HUES64 (cell line): Measurements from ENCODE around the gene HSD17B13.

Source experiments
- H3K27ac ChIP-seq: 2 replicates; pipeline ENCODE4 v1.7.0; 2013; ENCODE audit warnings: low read depth, low read length, inconsistent platforms
- H3K27me3 ChIP-seq: 2 replicates; pipeline ENCODE4 v1.6.1; 2013; ENCODE audit warnings: mild to moderate bottlenecking, low read length; ENCODE audit not compliant: insufficient read depth
- H3K36me3 ChIP-seq: 2 replicates; pipeline ENCODE4 v1.6.1; 2013; ENCODE audit warnings: mild to moderate bottlenecking, low read length; ENCODE audit not compliant: insufficient read depth
- H3K4me1 ChIP-seq: 2 replicates; pipeline ENCODE4 v1.6.1; 2013; ENCODE audit warnings: mild to moderate bottlenecking, low read length, moderate library complexity; ENCODE audit not compliant: insufficient read depth
- H3K4me3 ChIP-seq: 2 replicates; pipeline ENCODE4 v1.5.1; 2013; ENCODE audit warnings: mild to moderate bottlenecking, low read length, moderate library complexity
- H3K9ac ChIP-seq: 2 replicates; pipeline ENCODE4 v1.6.1; 2013; ENCODE audit warnings: mild to moderate bottlenecking, low read depth, low read length
- H3K9me3 ChIP-seq: 2 replicates; pipeline ENCODE4 v1.6.1; 2013; ENCODE audit warnings: low read depth, low read length; ENCODE audit not compliant: insufficient read depth
- WGBS: fragments of 150-250, 120-280 bp; methylation state at CpG from one replicate; pipeline ENCODE4 v1.1.7; 2013; ENCODE audit warnings: missing lambda C conversion rate; 5-methylcytosine and 5-hydroxymethylcytosine counted together

HSD17B13 gene

GRCh38 chr4:87266986-87267385 is 55.7 kb downstream of the HSD17B13 start:
- no peak overlapping the region for H3K9ac ChIP-seq
- peaks cover 7% of the 10 kb centered on the region; the same call in 1 of the 2 replicates for H3K4me1 ChIP-seq
- no peaks in the 10 kb centered on the region for H3K9me3 ChIP-seq
- WGBS = 83% methylated on average over 3 of the region's 3 CpGs
- H3K4me3 ChIP-seq = no peak overlapping the region
- no peak overlapping the region for H3K27ac ChIP-seq
- H3K27me3 ChIP-seq = no peaks in the 10 kb centered on the region
- H3K36me3 ChIP-seq = no peaks in the 10 kb centered on the region

- 95% methylated on average over 1 of the region's 1 CpG for WGBS
- H3K27ac ChIP-seq = no peak overlapping the region
Measured at GRCh38 chr4:87262886-87263285, 59.8 kb downstream of the HSD17B13 start.

GRCh38 chr4:87260477-87260876 is 62.2 kb downstream of the HSD17B13 start:
- 95% methylated on average over 2 of the region's 2 CpGs for WGBS
- no peaks in the 10 kb centered on the region for H3K36me3 ChIP-seq

More at GRCh38 chr4:87262886-87263285, 59.8 kb downstream of the HSD17B13 start:
- Histone ChIP-seq H3K36me3 (no peaks in the 10 kb centered on the region), H3K27me3 (no peaks in the 10 kb centered on the region), H3K4me3 (no peak overlapping the region), H3K9ac (no peak overlapping the region), H3K4me1 (no peaks in the 10 kb centered on the region), H3K9me3 (no peaks in the 10 kb centered on the region)

GRCh38 chr4:87258677-87259076 is 64.0 kb downstream of the HSD17B13 start:
- no peaks in the 10 kb centered on the region for H3K4me1 ChIP-seq
- WGBS = 100% methylated on average over 1 of the region's 2 CpGs
- no peaks in the 10 kb centered on the region for H3K27me3 ChIP-seq
- no peak overlapping the region for H3K27ac ChIP-seq
- no peaks in the 10 kb centered on the region for H3K36me3 ChIP-seq
- no peak overlapping the region for H3K4me3 ChIP-seq
- H3K9me3 ChIP-seq = peaks cover 5% of the 10 kb centered on the region; the same call in 1 of the 2 replicates
- H3K9ac ChIP-seq = no peak overlapping the region

More at GRCh38 chr4:87260477-87260876, 62.2 kb downstream of the HSD17B13 start:
- H3K9me3 ChIP-seq = peaks cover 5% of the 10 kb centered on the region; the same call in 1 of the 2 replicates
- H3K4me1 ChIP-seq = no peaks in the 10 kb centered on the region
- no peak overlapping the region for H3K9ac ChIP-seq
- H3K27ac ChIP-seq = no peak overlapping the region
- H3K4me3 ChIP-seq = no peak overlapping the region
- H3K27me3 ChIP-seq = no peaks in the 10 kb centered on the region

GRCh38 chr4:87257523-87257922 is 65.2 kb downstream of the HSD17B13 start:
- no peak overlapping the region for H3K4me3 ChIP-seq
- no peak overlapping the region for H3K9ac ChIP-seq
- H3K27me3 ChIP-seq = no peaks in the 10 kb centered on the region
- H3K36me3 ChIP-seq = no peaks in the 10 kb centered on the region
- peaks cover 5% of the 10 kb centered on the region; the same call in 1 of the 2 replicates for H3K9me3 ChIP-seq
- 55% methylated on average over 3 of the region's 3 CpGs for WGBS
- no peaks in the 10 kb centered on the region for H3K4me1 ChIP-seq
- H3K27ac ChIP-seq = no peak overlapping the region

GRCh38 chr4:87255755-87256154 is 66.9 kb downstream of the HSD17B13 start:
- no peak overlapping the region for H3K9ac ChIP-seq
- H3K27ac ChIP-seq = no peak overlapping the region
- no peaks in the 10 kb centered on the region for H3K36me3 ChIP-seq
- H3K4me1 ChIP-seq = no peaks in the 10 kb centered on the region
- H3K4me3 ChIP-seq = no peak overlapping the region
- peaks cover 5% of the 10 kb centered on the region; the same call in 1 of the 2 replicates for H3K9me3 ChIP-seq
- 100% methylated on average over 1 of the region's 1 CpG for WGBS
- H3K27me3 ChIP-seq = no peaks in the 10 kb centered on the region
